Endothelial cell (in vitro differentiated cells): ENCODE results near the gene MXI1. TPM values are rescaled to one million over a fixed set of nuclear protein-coding genes. Genes with fewer than 3 reads are reported as not detected.

Experiments
- DNase-seq: peaks from one replicate; pipeline ENCODE4 v3.0.0; 2021; ENCODE audit warnings: low spot score
- H3K27ac Mint-ChIP-seq: one replicate; pipeline ENCODE4 v1.8.0; 2021; ENCODE audit warnings: mixed read lengths, inconsistent platforms; ENCODE audit not compliant: unreplicated experiment
- H3K27me3 Mint-ChIP-seq: one replicate; pipeline ENCODE4 v1.8.0; 2021; ENCODE audit warnings: mild to moderate bottlenecking, moderate library complexity, mixed read lengths, inconsistent platforms; ENCODE audit not compliant: unreplicated experiment
- H3K36me3 Mint-ChIP-seq: one replicate; pipeline ENCODE4 v1.8.0; 2021; ENCODE audit warnings: mild to moderate bottlenecking, low read depth, mixed read lengths, inconsistent platforms; ENCODE audit not compliant: unreplicated experiment
- H3K4me1 Mint-ChIP-seq: one replicate; pipeline ENCODE4 v1.8.0; 2021; ENCODE audit warnings: mild to moderate bottlenecking, mixed read lengths, inconsistent platforms; ENCODE audit not compliant: unreplicated experiment
- H3K4me3 Mint-ChIP-seq: one replicate; pipeline ENCODE4 v1.8.0; 2021; ENCODE audit warnings: mild to moderate bottlenecking, mixed read lengths, inconsistent platforms; ENCODE audit not compliant: unreplicated experiment
- H3K9me3 Mint-ChIP-seq: one replicate; pipeline ENCODE4 v1.8.0; 2021; ENCODE audit warnings: mixed read lengths, inconsistent platforms; ENCODE audit not compliant: unreplicated experiment
- total RNA-seq: library from RNA; stranded (reverse); fragmentation: NEBNext Ultra II Directional; extraction: Animal tissue kit (Norgen Biotek cat#: 25700); gene quantifications from one replicate; pipeline ENCODE4 v1.2.1, GENCODE V29; 2021; ENCODE audit not compliant: unreplicated experiment
- TF ChIP-seq, protein P1 (sequence below): fragments of 200-600 bp; sonication (generic); IDR thresholded peaks from one replicate; pipeline ENCODE4 v1.5.0; 2021; ENCODE audit warnings: antibody characterized with exemption; ENCODE audit not compliant: unreplicated experiment

MXI1 gene
- total RNA-seq, 1 donor from 2014 or later = 10.3 TPM

DNA sequence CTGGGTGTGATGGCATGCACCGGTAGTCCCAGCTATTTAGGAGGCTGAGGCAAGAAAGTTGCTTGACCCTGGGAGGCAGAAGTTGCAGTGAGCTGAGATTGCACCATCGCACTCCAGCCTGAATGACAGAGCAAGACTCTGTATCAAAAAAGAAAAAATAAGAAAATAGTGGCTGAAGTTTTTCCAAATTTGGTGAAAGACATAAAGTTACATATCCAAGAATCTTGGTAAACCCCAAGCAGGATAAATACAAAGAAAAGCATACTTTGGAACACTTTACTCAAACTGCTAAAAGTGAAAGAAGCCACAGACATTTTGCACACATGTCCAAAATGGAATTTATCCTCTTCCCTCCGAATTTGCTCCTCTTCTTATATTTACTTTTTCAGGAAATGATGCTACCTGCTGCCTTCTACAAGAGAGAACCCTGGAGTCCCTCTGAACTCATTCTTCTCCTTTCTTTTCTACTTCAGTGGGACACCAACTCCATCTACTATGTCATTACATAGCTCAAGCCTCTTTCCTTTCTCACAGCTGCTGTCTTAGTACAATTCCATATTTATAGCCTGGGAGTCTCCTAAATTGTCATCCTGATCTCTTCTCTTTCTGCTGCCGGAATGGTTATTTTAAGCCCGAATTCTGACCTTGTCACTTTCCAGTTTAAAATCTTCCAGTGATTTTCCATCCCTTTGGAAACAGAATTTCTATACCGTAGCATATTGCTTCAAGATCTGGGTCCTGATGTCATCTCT, 114.6 kb downstream of the MXI1 start:
- Mint-ChIP-seq H3K4me3 (no peak overlapping the region), H3K36me3 (no peaks in the 10 kb centered on the region), H3K4me1 (no peaks in the 10 kb centered on the region), H3K27me3 (peaks cover 4% of the 10 kb centered on the region), H3K27ac (no peak overlapping the region), H3K9me3 (no peaks in the 10 kb centered on the region)
- no peak for DNase-seq
- TF ChIP-seq, protein P1, sequence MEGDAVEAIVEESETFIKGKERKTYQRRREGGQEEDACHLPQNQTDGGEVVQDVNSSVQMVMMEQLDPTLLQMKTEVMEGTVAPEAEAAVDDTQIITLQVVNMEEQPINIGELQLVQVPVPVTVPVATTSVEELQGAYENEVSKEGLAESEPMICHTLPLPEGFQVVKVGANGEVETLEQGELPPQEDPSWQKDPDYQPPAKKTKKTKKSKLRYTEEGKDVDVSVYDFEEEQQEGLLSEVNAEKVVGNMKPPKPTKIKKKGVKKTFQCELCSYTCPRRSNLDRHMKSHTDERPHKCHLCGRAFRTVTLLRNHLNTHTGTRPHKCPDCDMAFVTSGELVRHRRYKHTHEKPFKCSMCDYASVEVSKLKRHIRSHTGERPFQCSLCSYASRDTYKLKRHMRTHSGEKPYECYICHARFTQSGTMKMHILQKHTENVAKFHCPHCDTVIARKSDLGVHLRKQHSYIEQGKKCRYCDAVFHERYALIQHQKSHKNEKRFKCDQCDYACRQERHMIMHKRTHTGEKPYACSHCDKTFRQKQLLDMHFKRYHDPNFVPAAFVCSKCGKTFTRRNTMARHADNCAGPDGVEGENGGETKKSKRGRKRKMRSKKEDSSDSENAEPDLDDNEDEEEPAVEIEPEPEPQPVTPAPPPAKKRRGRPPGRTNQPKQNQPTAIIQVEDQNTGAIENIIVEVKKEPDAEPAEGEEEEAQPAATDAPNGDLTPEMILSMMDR = no peak

DNA sequence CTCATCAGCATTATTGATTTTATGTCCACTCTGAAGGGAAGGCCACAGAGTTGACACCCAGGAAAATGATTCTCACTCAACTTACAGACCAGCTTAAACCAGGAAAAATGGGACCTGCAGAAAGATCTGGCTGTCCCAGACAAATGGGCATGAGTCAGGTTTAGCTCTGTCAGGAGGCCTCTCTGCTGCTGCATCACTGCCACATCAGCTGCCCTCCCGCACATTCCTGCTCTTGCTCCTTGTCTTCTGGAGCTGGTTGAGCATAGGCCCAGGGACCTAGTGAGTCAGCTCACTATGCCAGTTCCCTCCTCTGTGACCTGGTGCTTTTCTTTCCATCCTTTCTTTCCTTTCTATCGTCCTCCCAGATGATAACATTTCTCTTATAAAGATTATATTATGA, 116.1 kb downstream of the MXI1 start:
- Mint-ChIP-seq H3K36me3 (peaks cover under 1% of the 10 kb centered on the region), H3K4me3 (no peak overlapping the region), H3K9me3 (peaks cover 2% of the 10 kb centered on the region), H3K27me3 (peaks cover 6% of the 10 kb centered on the region), H3K4me1 (no peaks in the 10 kb centered on the region), H3K27ac (no peak overlapping the region)
- DNase-seq = no peak
- TF ChIP-seq, protein P1 = no peak

DNA sequence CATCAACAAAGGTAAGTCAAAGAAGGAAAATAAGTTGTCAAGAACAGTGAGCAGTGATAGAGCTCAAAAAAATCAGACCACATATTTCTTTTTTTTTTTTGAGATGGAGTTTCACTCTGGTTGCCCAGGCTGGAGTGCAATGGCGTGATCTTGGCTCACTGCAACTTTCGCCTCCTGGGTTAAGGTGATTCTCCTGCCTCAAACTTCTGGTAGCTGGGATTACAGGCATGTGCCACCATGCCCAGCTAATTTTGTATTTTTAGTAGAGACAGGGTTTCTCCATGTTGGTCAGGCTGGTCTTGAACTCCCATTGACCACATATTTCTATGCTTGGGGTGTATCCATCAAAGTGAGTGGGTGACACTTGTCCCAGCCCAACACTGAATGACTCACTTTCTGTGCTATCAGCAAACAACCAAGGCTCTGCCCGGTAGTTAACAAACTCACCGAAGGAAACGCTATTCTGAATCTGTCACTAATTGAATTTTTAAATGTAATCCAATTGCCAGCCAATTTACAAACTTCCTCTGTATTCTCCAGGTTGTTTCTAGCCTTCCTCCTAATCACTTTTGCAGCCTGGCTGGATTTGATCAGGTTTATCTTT, 116.9 kb downstream of the MXI1 start:
- H3K27ac Mint-ChIP-seq = no peak overlapping the region
- no peak for DNase-seq

DNA sequence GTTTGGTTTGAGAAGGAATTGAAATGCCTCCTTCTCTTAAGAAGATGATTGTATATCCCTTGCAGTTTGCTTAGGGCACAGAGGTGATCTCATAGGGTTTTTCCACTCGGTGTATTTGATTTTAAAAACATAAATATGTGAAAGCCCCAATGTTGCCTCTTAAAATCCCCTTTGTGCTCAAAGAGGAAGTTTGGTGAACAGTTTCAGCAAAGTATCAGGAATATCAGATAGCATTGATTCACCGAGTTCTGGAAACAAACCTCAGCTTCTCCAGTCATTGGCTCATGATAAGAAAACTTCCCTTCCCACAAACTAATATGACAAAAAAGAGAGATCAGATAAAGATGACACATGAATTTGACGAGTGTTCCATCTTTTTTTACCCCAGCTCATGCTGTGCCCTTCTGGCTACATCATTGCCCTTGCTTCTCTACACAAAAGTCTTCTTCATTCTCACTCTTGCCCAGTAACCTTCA, 117.4 kb downstream of the MXI1 start:
- H3K36me3 Mint-ChIP-seq = peaks cover 8% of the 10 kb centered on the region
- no peak for DNase-seq
- no peak overlapping the region for H3K4me3 Mint-ChIP-seq
- peaks cover 12% of the 10 kb centered on the region for H3K9me3 Mint-ChIP-seq
- no peak overlapping the region for H3K27ac Mint-ChIP-seq
- no peaks in the 10 kb centered on the region for H3K4me1 Mint-ChIP-seq
- TF ChIP-seq, protein P1 = no peak
- H3K27me3 Mint-ChIP-seq = peaks cover 6% of the 10 kb centered on the region

More for the DNA sequence above, 116.9 kb downstream of the MXI1 start:
- H3K4me3 Mint-ChIP-seq = no peak overlapping the region
- peaks cover 7% of the 10 kb centered on the region for H3K9me3 Mint-ChIP-seq
- TF ChIP-seq, protein P1 = no peak
- H3K36me3 Mint-ChIP-seq = peaks cover 3% of the 10 kb centered on the region
- no peaks in the 10 kb centered on the region for H3K4me1 Mint-ChIP-seq
- H3K27me3 Mint-ChIP-seq = peaks cover 6% of the 10 kb centered on the region
